Erythroblast (primary cell): Measurements from ENCODE around the gene S100A12.

Experiments used
- DNase-seq, 2 experiments: peaks; one replicate each; lab custom pipeline; 2025; lab: John Stamatoyannopoulos, UW
- GATA1 ChIP-seq: IDR thresholded peaks from 2 replicates; pipeline ENCODE4 v1.6.1; 2011; ENCODE audit warnings: low read depth, mild to moderate bottlenecking, control low read depth, low read length, moderate library complexity
- POLR2A ChIP-seq: IDR thresholded peaks from 2 replicates; pipeline ENCODE4 v1.6.1; 2011; ENCODE audit warnings: mild to moderate bottlenecking, low read length

The S100A12 gene

GRCh38 chr1:153402226-153402625 lies 26.8 kb upstream of the S100A12 start:
- TF ChIP-seq GATA1 (no peak), POLR2A (no peak)
- DNase-seq: no peak

GRCh38 chr1:153401461-153401860 lies 26.0 kb upstream of the S100A12 start:
- TF ChIP-seq GATA1 (no peak), POLR2A (no peak)
- DNase-seq: no peak

- peak; percentile 8 to 14 for DNase-seq
- no peak for TF ChIP-seq GATA1
- TF ChIP-seq POLR2A: no peak
Measured at GRCh38 chr1:153400244-153400643, 24.8 kb upstream of the S100A12 start.

GRCh38 chr1:153399401-153400055 lies 24.1 kb upstream of the S100A12 start:
- no peak for TF ChIP-seq GATA1
- TF ChIP-seq POLR2A: no peak
- DNase-seq: no peak

- no peak for TF ChIP-seq POLR2A
- no peak for TF ChIP-seq GATA1
- no peak for DNase-seq
Measured at GRCh38 chr1:153397924-153398651, 22.7 kb upstream of the S100A12 start.

- TF ChIP-seq GATA1 (no peak), POLR2A (no peak)
- no peak for DNase-seq
Measured at GRCh38 chr1:153397051-153397923, 21.9 kb upstream of the S100A12 start.

- TF ChIP-seq POLR2A: no peak
- TF ChIP-seq GATA1: no peak
- no peak for DNase-seq
Measured at GRCh38 chr1:153396461-153396860, 21.0 kb upstream of the S100A12 start.

- DNase-seq: no peak
- TF ChIP-seq POLR2A (no peak), GATA1 (no peak)
Measured at GRCh38 chr1:153395776-153396175, 20.4 kb upstream of the S100A12 start.

GRCh38 chr1:153395136-153395685 lies 19.8 kb upstream of the S100A12 start:
- TF ChIP-seq POLR2A (no peak), GATA1 (no peak)
- no peak for DNase-seq

GRCh38 chr1:153394391-153394790 lies 19.0 kb upstream of the S100A12 start:
- TF ChIP-seq POLR2A: no peak
- no peak for TF ChIP-seq GATA1

GRCh38 chr1:153393926-153394325 lies 18.5 kb upstream of the S100A12 start:
- TF ChIP-seq POLR2A (no peak), GATA1 (no peak)
- DNase-seq: no peak

More at GRCh38 chr1:153394391-153394790, 19.0 kb upstream of the S100A12 start:
- DNase-seq: no peak

GRCh38 chr1:153392822-153393221 lies 17.4 kb upstream of the S100A12 start:
- TF ChIP-seq POLR2A (no peak), GATA1 (no peak)
- DNase-seq: no peak

- TF ChIP-seq GATA1 (no peak), POLR2A (no peak)
Measured at GRCh38 chr1:153392258-153392657, 16.8 kb upstream of the S100A12 start.

More at GRCh38 chr1:153392258-153392657, 16.8 kb upstream of the S100A12 start:
- DNase-seq: no peak
